ENCODE measurements around the gene GPATCH2L.

GRCh38 chr14:76232800-76233199, 81.1 kb downstream of the GPATCH2L start:
- TF ChIP-seq CTCF (IDR thresholded peaks at IDR 0.05) (no peak), POLR2A (IDR thresholded peaks at IDR 0.05; ENCODE audit: low read length) (no peak), HDAC2 (IDR thresholded peaks at IDR 0.05) (no peak), CHD2 (IDR thresholded peaks at IDR 0.05; ENCODE audit: low read length, partially characterized antibody) (no peak), BHLHE40 (IDR thresholded peaks at IDR 0.05; ENCODE audit: low read depth, low read length) (no peak), BCL3 (IDR thresholded peaks at IDR 0.05) (no peak), REST (IDR thresholded peaks at IDR 0.05) (no peak), SMC3 (IDR thresholded peaks at IDR 0.05) (no peak), ELK1 (IDR thresholded peaks at IDR 0.05; ENCODE audit: low read depth, low read length) (no peak), CEBPB (IDR thresholded peaks at IDR 0.05) (no peak)

Measured in A549 (cell line).